Neural cell (in vitro differentiated cells): ENCODE data around the gene ZNF331. TPM values are rescaled to one million over a fixed set of nuclear protein-coding genes. Genes with fewer than 3 reads are reported as not detected.

Source experiments
- H2AFZ ChIP-seq: fragments of 200-600, 300-800 bp; sonication (generic), shearing (Covaris generic); 2 replicates; pipeline ENCODE4 v1.6.0; 2014; ENCODE audit warnings: low read depth, mild to moderate bottlenecking, antibody characterized with exemption, low read length, moderate library complexity
- H3F3A ChIP-seq: fragments of 200-600 bp; shearing (Covaris generic); 2 replicates; pipeline ENCODE4 v1.6.1; 2016; ENCODE audit warnings: mild to moderate bottlenecking, moderate library complexity, mixed read lengths, antibody characterized with exemption, low read length; ENCODE audit not compliant: insufficient read depth, poor library complexity, severe bottlenecking
- H3K27ac ChIP-seq: fragments of 200-600, 300-800 bp; sonication (generic), shearing (Covaris generic); 2 replicates; pipeline ENCODE4 v1.5.1; 2014; ENCODE audit warnings: mild to moderate bottlenecking, low read length, moderate library complexity
- H3K27me3 ChIP-seq: fragments of 300-800, 200-600 bp; sonication (generic), shearing (Covaris generic); 2 replicates; pipeline ENCODE4 v1.6.0; 2014; ENCODE audit warnings: mild to moderate bottlenecking, low read depth, low read length, moderate library complexity; ENCODE audit not compliant: insufficient read depth
- H3K36me3 ChIP-seq: fragments of 300-800, 200-600 bp; sonication (generic), shearing (Covaris generic); 2 replicates; pipeline ENCODE4 v1.5.1; 2014; ENCODE audit warnings: mild to moderate bottlenecking, antibody characterized with exemption, low read length, moderate library complexity; ENCODE audit not compliant: insufficient read depth
- H3K4me2 ChIP-seq: fragments of 300-800, 200-600 bp; sonication (generic), shearing (Covaris generic); 2 replicates; pipeline ENCODE4 v1.6.0; 2014; ENCODE audit warnings: mild to moderate bottlenecking, low read length
- H3K4me3 ChIP-seq: fragments of 300-800, 200-600 bp; sonication (generic), shearing (Covaris generic); 2 replicates; pipeline ENCODE4 v1.5.1; 2014; ENCODE audit warnings: mild to moderate bottlenecking, low read length, moderate library complexity
- H3K79me2 ChIP-seq: fragments of 200-600 bp; shearing (Covaris generic); replicated peaks from 2 replicates; pipeline ENCODE4 v1.6.0; 2014; ENCODE audit warnings: mild to moderate bottlenecking, low read length, moderate library complexity; ENCODE audit not compliant: insufficient read depth
- H3K9ac ChIP-seq: fragments of 300-800, 200-600 bp; sonication (generic), shearing (Covaris generic); 2 replicates; pipeline ENCODE4 v1.6.1; 2016; ENCODE audit warnings: mild to moderate bottlenecking, low read length, mixed read lengths
- H3K9me2 ChIP-seq: fragments of 200-600 bp; shearing (Covaris generic); 2 replicates; pipeline ENCODE4 v1.6.1; 2016; ENCODE audit warnings: mild to moderate bottlenecking, low read length, mixed read lengths; ENCODE audit not compliant: insufficient read depth
- H3K9me3 ChIP-seq: fragments of 200-600, 300-800 bp; sonication (generic), shearing (Covaris generic); 2 replicates; pipeline ENCODE4 v1.6.1; 2016; ENCODE audit warnings: mild to moderate bottlenecking, mixed run types, low read length, moderate library complexity, mixed read lengths
- H4K20me1 ChIP-seq: fragments of 200-600 bp; shearing (Covaris generic); 2 replicates; pipeline ENCODE4 v1.6.1; 2016; ENCODE audit warnings: mild to moderate bottlenecking, mixed run types; ENCODE audit not compliant: insufficient read depth
- EP300 ChIP-seq: fragments of 450-650 bp; conservative IDR thresholded peaks from 2 replicates; pipeline ENCODE4 v1.6.1; 2014; ENCODE audit warnings: antibody characterized with exemption, mild to moderate bottlenecking, moderate library complexity; ENCODE audit not compliant: poor library complexity, severe bottlenecking
- EZH2 ChIP-seq: fragments of 200-600, 300-800 bp; shearing (Covaris generic), sonication (generic); IDR thresholded peaks from 2 replicates; pipeline ENCODE4 v1.6.1; 2014; ENCODE audit warnings: antibody characterized with exemption, low read length, borderline replicate concordance, mild to moderate bottlenecking; ENCODE audit not compliant: insufficient read depth, poor library complexity, severe bottlenecking
- MXI1 ChIP-seq: fragments of 450-650 bp; conservative IDR thresholded peaks from 2 replicates; pipeline ENCODE4 v1.6.1; 2014; ENCODE audit warnings: antibody characterized with exemption, mild to moderate bottlenecking; ENCODE audit not compliant: poor library complexity, severe bottlenecking
- POLR2AphosphoS5 ChIP-seq: IDR thresholded peaks from 2 replicates; pipeline ENCODE4 v1.6.1; 2012
- RAD21 ChIP-seq: fragments of 450-650 bp; conservative IDR thresholded peaks from 2 replicates; pipeline ENCODE4 v1.6.1; 2014; ENCODE audit warnings: antibody characterized with exemption, mild to moderate bottlenecking, moderate library complexity
- REST ChIP-seq: IDR thresholded peaks from 2 replicates; pipeline ENCODE4 v1.6.1; 2012; ENCODE audit warnings: borderline replicate concordance
- SMC3 ChIP-seq: fragments of 450-650 bp; conservative IDR thresholded peaks from 2 replicates; pipeline ENCODE4 v1.6.1; 2014; ENCODE audit warnings: antibody characterized with exemption, mild to moderate bottlenecking, moderate library complexity; ENCODE audit not compliant: poor library complexity
- TAF1 ChIP-seq: IDR thresholded peaks from 2 replicates; pipeline ENCODE4 v1.6.1; 2012; ENCODE audit warnings: low read depth
- polyA plus RNA-seq: library from polyadenylated mRNA; depleted of rRNA; stranded (reverse); fragments of >200 nt; gene quantifications from 2 replicates; pipeline ENCODE4 v1.2.3, GENCODE V29; 2014
- TF ChIP-seq, protein P1 (sequence below): fragments of 450-650 bp; IDR thresholded peaks from 2 replicates; pipeline ENCODE4 v1.5.1; 2014; ENCODE audit warnings: antibody characterized with exemption, mild to moderate bottlenecking, moderate library complexity; ENCODE audit not compliant: poor library complexity, severe bottlenecking

ZNF331 gene
- polyA plus RNA-seq, 1 donor from 2014 or later = 10.7 TPM

- no peaks in the 10 kb centered on the region for H3K9me3 ChIP-seq
- H3K79me2 ChIP-seq = no peaks in the 10 kb centered on the region
- H4K20me1 ChIP-seq = no peaks in the 10 kb centered on the region
- H3K9ac ChIP-seq = no peak overlapping the region
- no peaks in the 10 kb centered on the region for H3K36me3 ChIP-seq
- H3K27me3 ChIP-seq = no peaks in the 10 kb centered on the region
- TF ChIP-seq EZH2 = no peak
- TF ChIP-seq REST = no peak
- TF ChIP-seq, protein P1, sequence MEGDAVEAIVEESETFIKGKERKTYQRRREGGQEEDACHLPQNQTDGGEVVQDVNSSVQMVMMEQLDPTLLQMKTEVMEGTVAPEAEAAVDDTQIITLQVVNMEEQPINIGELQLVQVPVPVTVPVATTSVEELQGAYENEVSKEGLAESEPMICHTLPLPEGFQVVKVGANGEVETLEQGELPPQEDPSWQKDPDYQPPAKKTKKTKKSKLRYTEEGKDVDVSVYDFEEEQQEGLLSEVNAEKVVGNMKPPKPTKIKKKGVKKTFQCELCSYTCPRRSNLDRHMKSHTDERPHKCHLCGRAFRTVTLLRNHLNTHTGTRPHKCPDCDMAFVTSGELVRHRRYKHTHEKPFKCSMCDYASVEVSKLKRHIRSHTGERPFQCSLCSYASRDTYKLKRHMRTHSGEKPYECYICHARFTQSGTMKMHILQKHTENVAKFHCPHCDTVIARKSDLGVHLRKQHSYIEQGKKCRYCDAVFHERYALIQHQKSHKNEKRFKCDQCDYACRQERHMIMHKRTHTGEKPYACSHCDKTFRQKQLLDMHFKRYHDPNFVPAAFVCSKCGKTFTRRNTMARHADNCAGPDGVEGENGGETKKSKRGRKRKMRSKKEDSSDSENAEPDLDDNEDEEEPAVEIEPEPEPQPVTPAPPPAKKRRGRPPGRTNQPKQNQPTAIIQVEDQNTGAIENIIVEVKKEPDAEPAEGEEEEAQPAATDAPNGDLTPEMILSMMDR = no peak
- no peak for TF ChIP-seq MXI1
- TF ChIP-seq TAF1 = no peak
- TF ChIP-seq POLR2AphosphoS5 = no peak
- TF ChIP-seq EP300 = no peak
- TF ChIP-seq SMC3 = no peak
- TF ChIP-seq RAD21 = no peak
- H3K9me2 ChIP-seq = no peaks in the 10 kb centered on the region
- H2AFZ ChIP-seq = no peak overlapping the region
- H3K4me3 ChIP-seq = no peak overlapping the region
- no peak overlapping the region for H3K27ac ChIP-seq
- no peaks in the 10 kb centered on the region for H3F3A ChIP-seq
- H3K4me2 ChIP-seq = no peak overlapping the region
Measured at GRCh38 chr19:53552001-53552721, 14.2 kb downstream of the ZNF331 start.

DNA sequence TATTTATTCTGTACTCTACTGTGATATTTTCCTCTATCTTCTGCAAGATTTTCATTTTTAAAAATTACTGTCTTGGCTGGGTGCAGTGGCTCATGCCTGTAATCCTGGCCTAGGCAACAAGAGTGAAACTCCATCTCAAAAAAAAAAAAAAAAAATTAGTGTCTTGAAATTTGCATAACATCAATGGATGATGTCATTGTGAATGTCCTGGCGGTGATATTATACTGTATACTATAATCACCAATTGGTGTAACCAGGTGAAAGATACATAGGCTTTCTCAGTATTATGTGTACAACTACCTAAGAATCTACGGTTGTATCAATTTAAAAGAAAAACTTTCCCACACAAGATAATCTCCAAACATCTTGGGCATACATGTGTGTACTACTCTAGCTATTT, 15.2 kb downstream of the ZNF331 start:
- H3K4me2 ChIP-seq = no peak overlapping the region
- no peaks in the 10 kb centered on the region for H3K79me2 ChIP-seq
- H2AFZ ChIP-seq = no peak overlapping the region
- H3K9ac ChIP-seq = no peak overlapping the region
- H3K36me3 ChIP-seq = no peaks in the 10 kb centered on the region
- no peaks in the 10 kb centered on the region for H3K9me2 ChIP-seq
- H3F3A ChIP-seq = no peaks in the 10 kb centered on the region
- H3K9me3 ChIP-seq = no peaks in the 10 kb centered on the region
- no peak overlapping the region for H3K4me3 ChIP-seq
- no peak overlapping the region for H3K27ac ChIP-seq
- no peak for TF ChIP-seq TAF1
- TF ChIP-seq MXI1 = no peak
- no peak for TF ChIP-seq RAD21
- TF ChIP-seq, protein P1 = no peak
- no peak for TF ChIP-seq POLR2AphosphoS5
- TF ChIP-seq EP300 = no peak
- no peak for TF ChIP-seq REST
- no peak for TF ChIP-seq EZH2
- no peak for TF ChIP-seq SMC3
- no peaks in the 10 kb centered on the region for H4K20me1 ChIP-seq
- H3K27me3 ChIP-seq = no peaks in the 10 kb centered on the region
